Measurements from ENCODE around the gene CFAP119. TPM values are rescaled to one million over a fixed set of nuclear protein-coding genes. Genes with fewer than 3 reads are reported as not detected.
A peak's percentile ranks its signal among the peaks of the same experiment; 100 is the strongest.

Gene CFAP119
- total and polyA plus RNA-seq, 8 donors, result 2.0 to 71.2 (median 10.4) TPM; not detected in 2

DNA sequence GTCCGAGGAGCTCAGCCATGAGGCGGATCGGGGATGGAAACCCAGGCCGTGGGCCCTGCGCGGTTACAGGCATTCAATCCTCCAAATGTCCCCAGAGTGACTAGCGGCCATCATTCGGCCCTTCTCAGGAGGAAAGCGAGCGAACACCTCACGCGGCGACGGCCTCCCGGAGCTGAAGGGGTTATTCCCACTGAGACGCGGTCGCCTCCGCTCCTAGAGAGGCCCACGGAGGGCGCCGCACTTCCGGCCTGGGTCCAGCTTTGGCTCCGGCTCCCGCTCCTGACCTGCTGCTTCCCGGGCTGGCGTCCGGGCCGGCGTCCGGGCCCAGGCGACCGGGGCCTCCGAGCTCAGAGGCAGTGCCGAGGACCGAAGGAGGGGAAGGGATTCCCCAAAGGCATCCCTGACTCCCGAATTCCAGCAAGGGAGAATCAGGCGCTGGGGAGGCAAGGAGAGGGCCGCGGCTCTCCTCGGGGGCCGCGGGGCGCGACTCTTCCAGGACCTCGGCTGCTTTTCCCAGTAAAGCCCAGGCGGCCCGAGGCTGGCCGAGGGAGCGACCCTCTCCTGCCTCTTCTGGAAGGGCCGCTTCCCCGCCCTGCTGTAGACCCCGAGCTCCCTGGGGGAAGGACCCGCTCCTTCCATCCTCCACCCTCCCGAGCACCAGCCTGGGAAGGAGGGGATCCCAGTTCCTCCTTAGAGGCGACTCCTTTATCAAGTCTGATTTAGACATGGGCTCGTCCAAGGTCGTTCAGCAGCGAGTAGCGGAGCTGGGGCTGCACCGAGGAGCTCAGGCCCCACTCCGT lies 43.7 kb upstream of the CFAP119 start:
- 1 to 4% (median 2%) methylated on average over 16 to 62 of the region's 62 CpGs for WGBS, 5 donors
- peak overlapping the region; percentile 90 to 97 (median 91) for H3K27ac ChIP-seq
- peaks cover 11 to 33% (median 20%) of the 10 kb centered on the region in 4 donors for H3K4me1 ChIP-seq
- no peaks in the 10 kb centered on the region for H3K36me3 ChIP-seq
- TF ChIP-seq EP300 (IDR thresholded peaks at IDR 0.05), result no peak
- peak in 1 of 7 experiments; percentile 11 for TF ChIP-seq CTCF (IDR thresholded peaks at IDR 0.05)
- TF ChIP-seq POLR2A (IDR thresholded peaks at IDR 0.05), result peak in 2 of 4 donors; percentile 71 to 74
- TF ChIP-seq POLR2AphosphoS5 (IDR thresholded peaks at IDR 0.05), result peak; percentile 85 to 97 (median 96)
- no peaks in the 10 kb centered on the region for H3K9me3 ChIP-seq
- DNase-seq, result peak; percentile 91 to 95
- H3K27me3 ChIP-seq, result no peaks in the 10 kb centered on the region
- peak overlapping the region; percentile 63 to 90 (median 75) for H3K4me3 ChIP-seq
- intact Hi-C loops (cut with DNase I; ENCODE audit: low total_unique reads), result no loop called here

GRCh38 chr16:30805056-30805369 lies 43.2 kb upstream of the CFAP119 start:
- peak overlapping the region; percentile 63 to 90 (median 75) for H3K4me3 ChIP-seq
- no peaks in the 10 kb centered on the region for H3K36me3 ChIP-seq
- intact Hi-C loops (cut with DNase I; ENCODE audit: low total_unique reads), result no loop called here
- DNase-seq, result no peak
- no peaks in the 10 kb centered on the region for H3K27me3 ChIP-seq
- TF ChIP-seq POLR2A (IDR thresholded peaks at IDR 0.05) (no peak), CTCF (IDR thresholded peaks at IDR 0.05) (no peak), EP300 (IDR thresholded peaks at IDR 0.05) (no peak), POLR2AphosphoS5 (IDR thresholded peaks at IDR 0.05) (no peak)
- H3K27ac ChIP-seq, result peak overlapping the region in 4 of 5 donors; percentile 90 to 97 (median 92)
- H3K9me3 ChIP-seq, result no peaks in the 10 kb centered on the region
- H3K4me1 ChIP-seq, result peaks cover 11 to 33% (median 20%) of the 10 kb centered on the region in 4 donors
- 35 to 47% (median 36%) methylated on average over 8 of the region's 8 CpGs for WGBS, 5 donors

DNA sequence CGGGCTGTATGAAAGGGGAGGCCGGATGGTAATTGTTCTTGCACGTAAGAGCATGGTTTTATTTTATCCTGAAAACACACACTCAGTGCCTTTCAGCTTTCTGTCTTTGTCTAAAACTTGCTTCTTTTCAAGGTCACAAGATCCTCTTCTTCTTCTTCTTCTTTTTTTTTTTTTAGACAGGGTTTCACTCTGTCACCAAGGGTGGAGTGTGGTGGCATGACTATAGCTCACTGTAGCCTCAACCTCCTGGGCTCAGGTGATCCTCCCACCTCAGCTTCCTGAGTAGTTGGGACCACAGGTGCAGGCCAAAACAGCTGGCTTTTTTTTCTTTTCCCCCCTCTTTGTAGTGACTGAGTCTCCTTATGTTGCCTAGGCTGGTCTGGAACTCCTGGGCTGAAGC lies 41.1 kb upstream of the CFAP119 start:
- intact Hi-C loops (cut with DNase I; ENCODE audit: low total_unique reads), result no loop called here
- Histone ChIP-seq H3K4me1 (peaks cover 11 to 32% (median 20%) of the 10 kb centered on the region in 4 donors), H3K4me3 (no peak overlapping the region), H3K9me3 (no peaks in the 10 kb centered on the region), H3K36me3 (no peaks in the 10 kb centered on the region), H3K27ac (no peak overlapping the region), H3K27me3 (no peaks in the 10 kb centered on the region)
- no peak for DNase-seq
- TF ChIP-seq POLR2A (IDR thresholded peaks at IDR 0.05) (no peak), EP300 (IDR thresholded peaks at IDR 0.05) (no peak)
- WGBS, 5 donors, result 62 to 77% (median 73%) methylated on average over 3 of the region's 3 CpGs

DNA sequence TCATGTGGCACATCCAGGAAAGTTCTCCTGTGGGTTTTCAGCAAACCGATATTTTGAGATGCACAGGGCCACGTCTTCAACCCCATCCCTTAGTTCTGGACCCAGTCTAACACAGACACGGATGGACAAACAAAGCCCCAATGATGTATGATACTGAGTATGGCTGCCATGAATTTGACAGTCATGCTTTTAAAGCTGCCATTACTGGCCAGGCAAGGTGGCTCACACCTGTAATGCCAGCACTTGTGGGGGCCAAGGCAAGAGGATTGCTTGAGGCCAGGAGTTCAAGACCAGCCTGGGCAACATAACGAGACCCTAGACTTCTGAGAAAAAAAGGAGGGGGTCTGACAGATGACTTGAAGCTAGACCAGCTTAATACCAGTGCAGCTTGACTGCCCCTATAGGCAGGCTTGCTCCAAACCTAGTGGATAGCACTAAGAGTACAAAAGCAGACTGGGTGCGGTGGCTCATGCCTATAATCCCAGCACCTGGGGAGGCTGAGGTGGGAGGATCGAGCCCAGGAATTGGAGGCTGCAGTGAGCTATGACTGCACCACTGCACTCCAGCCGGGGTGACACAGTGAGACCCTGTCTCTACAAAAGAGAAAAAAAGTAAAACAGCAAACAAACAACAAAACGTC lies 35.9 kb upstream of the CFAP119 start:
- H3K4me1 ChIP-seq, result no peaks in the 10 kb centered on the region
- no peak overlapping the region for H3K4me3 ChIP-seq
- H3K36me3 ChIP-seq, result no peaks in the 10 kb centered on the region
- no peaks in the 10 kb centered on the region for H3K27me3 ChIP-seq
- no peak overlapping the region for H3K27ac ChIP-seq
- H3K9me3 ChIP-seq, result no peaks in the 10 kb centered on the region
- 68 to 83% (median 74%) methylated on average over 8 of the region's 8 CpGs for WGBS, 5 donors
- TF ChIP-seq EP300 (IDR thresholded peaks at IDR 0.05) (no peak), POLR2AphosphoS5 (IDR thresholded peaks at IDR 0.05) (no peak), CTCF (IDR thresholded peaks at IDR 0.05) (no peak)
- intact Hi-C loops (cut with DNase I; ENCODE audit: low total_unique reads), result no loop called here
- no peak for DNase-seq

All from stomach (tissue), 9 donors.